Measurements from ENCODE around the gene RBFA. TPM values are rescaled to one million over a fixed set of nuclear protein-coding genes. Genes with fewer than 3 reads are reported as not detected.

RBFA gene
- total RNA-seq, 1 experiment from 2014 or later = 45.3 TPM

DNA sequence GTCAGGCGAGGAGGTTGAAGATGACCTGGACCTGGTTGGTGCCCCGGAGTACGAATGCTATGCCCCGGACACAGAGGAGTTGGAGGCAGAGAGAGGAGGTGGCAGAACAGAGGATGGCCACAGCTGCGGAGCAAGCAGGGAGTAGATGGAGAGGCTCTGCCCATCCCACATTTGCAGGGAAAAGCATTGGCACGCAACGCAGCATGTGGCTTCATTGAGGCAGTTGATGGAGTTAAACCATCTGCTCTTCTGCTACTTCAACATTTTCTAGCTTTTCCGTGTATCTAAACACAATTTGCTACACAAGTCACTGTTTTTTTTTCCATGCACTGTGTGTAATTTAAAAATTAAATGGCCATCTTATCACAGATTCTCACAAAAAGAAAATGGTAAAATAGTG lies 11.8 kb downstream of the RBFA start:
- H3K27me3 ChIP-seq (ENCODE audit: insufficient read depth, low read length) = no peaks in the 10 kb centered on the region
- peaks cover 0 to 2% of the 10 kb centered on the region in 2 experiments; a peak in 1 of 4 replicates for H3K9me3 ChIP-seq (ENCODE audit: control insufficient read depth in 1 of 2, insufficient read depth in 1 of 2, low read depth in 1 of 2, low read length in 2 of 2)
- H3K27ac ChIP-seq (ENCODE audit: low read depth, low read length) = no peak overlapping the region
- ATAC-seq = no peak
- no peak overlapping the region for H3K4me3 ChIP-seq (replicated peaks in 1 of 2; ENCODE audit: low read depth in 1 of 2, low read length in 2 of 2)
- no peak overlapping the region for H3K9ac ChIP-seq (ENCODE audit: low read length)
- no peak overlapping the region for H3K4me2 ChIP-seq (ENCODE audit: low read length)
- peaks cover 5 to 32% of the 10 kb centered on the region in 2 experiments; a peak in 3 of 4 replicates for H3K36me3 ChIP-seq (ENCODE audit: control insufficient read depth in 1 of 2, insufficient read depth in 2 of 2, low read length in 2 of 2)
- H2AFZ ChIP-seq (ENCODE audit: low read depth, low read length, poor library complexity, severe bottlenecking) = no peak overlapping the region
- CTCF ChIA-PET = interaction anchor here (1.7 kb wide), 1 partner anchor 12 kb away, joined by 3 read pairs; no protein-coding TSS in a partner anchor
- BruUV-seq (replicated peaks) = no TSS peak
- H3K9me2 ChIP-seq (ENCODE audit: insufficient read depth) = no peaks in the 10 kb centered on the region
- no peaks in the 10 kb centered on the region for H3K4me1 ChIP-seq (ENCODE audit: control insufficient read depth in 1 of 2, insufficient read depth in 2 of 2, low read length in 2 of 2)
- no peak for TF ChIP-seq ZNF274 (IDR thresholded peaks at IDR 0.05; ENCODE audit: low read depth, low read length)
- TF ChIP-seq POLR2A (IDR thresholded peaks at IDR 0.05; ENCODE audit: borderline replicate concordance, extremely low read depth, insufficient read depth, insufficient read length) = no peak
- no peak for TF ChIP-seq EZH2phosphoT487 (IDR thresholded peaks at IDR 0.05; ENCODE audit: borderline replicate concordance)
- TF ChIP-seq SP1 (IDR thresholded peaks at IDR 0.05; ENCODE audit: low read depth) = no peak
- no peak for TF ChIP-seq EGR1 (IDR thresholded peaks at IDR 0.05; ENCODE audit: low read depth)
- TF ChIP-seq, protein P1, sequence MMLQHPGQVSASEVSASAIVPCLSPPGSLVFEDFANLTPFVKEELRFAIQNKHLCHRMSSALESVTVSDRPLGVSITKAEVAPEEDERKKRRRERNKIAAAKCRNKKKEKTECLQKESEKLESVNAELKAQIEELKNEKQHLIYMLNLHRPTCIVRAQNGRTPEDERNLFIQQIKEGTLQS (IDR thresholded peaks at IDR 0.05) = no peak
- TF ChIP-seq CBX3 (IDR thresholded peaks at IDR 0.05; ENCODE audit: low read depth) = no peak
- no peak for TF ChIP-seq CEBPB (IDR thresholded peaks at IDR 0.05; ENCODE audit: low read depth)
- no peak for TF ChIP-seq RAD21 (IDR thresholded peaks at IDR 0.05; ENCODE audit: low read depth)
- no peak for TF ChIP-seq EZH2 (IDR thresholded peaks at IDR 0.05)
- no peak for TF ChIP-seq SRF (IDR thresholded peaks at IDR 0.05; ENCODE audit: low read depth)
- TF ChIP-seq TCF7L2 (IDR thresholded peaks at IDR 0.05; ENCODE audit: borderline replicate concordance, extremely low read depth, insufficient read depth, insufficient read length) = no peak
- TF ChIP-seq SIN3A (IDR thresholded peaks at IDR 0.05; ENCODE audit: low read depth) = no peak
- TF ChIP-seq YY1 (IDR thresholded peaks at IDR 0.05; ENCODE audit: extremely low read depth, insufficient replicate concordance, low read depth, low read length) = no peak
- no peak for TF ChIP-seq ELF1 (IDR thresholded peaks at IDR 0.05; ENCODE audit: borderline replicate concordance, low read depth)
- TF ChIP-seq FOSL1 (IDR thresholded peaks at IDR 0.05; ENCODE audit: low read depth) = no peak
- H4K20me1 ChIP-seq (ENCODE audit: insufficient read depth) = no peaks in the 10 kb centered on the region
- H3K79me2 ChIP-seq (ENCODE audit: insufficient read depth, low read length) = 0 out of 2 replicates have a peak, but pooled peaks cover under 1% of the 10 kb centered on the region
- no peak for DNase-seq (ENCODE audit: low read depth, low spot score)
- intact Hi-C loops (cut with micrococcal nuclease) = no loop called here
- RAD21 ChIA-PET (ENCODE audit: low non-redundant PET in 1 of 2, low total read pairs in 2 of 2, uncharacterized antibody in 2 of 2, unreplicated experiment in 2 of 2) = no interaction called here
- POLR2A ChIA-PET = no interaction called here

All from HCT116 (cell line).